ENCODE data around the gene ARAP1.

The ARAP1 gene

DNA sequence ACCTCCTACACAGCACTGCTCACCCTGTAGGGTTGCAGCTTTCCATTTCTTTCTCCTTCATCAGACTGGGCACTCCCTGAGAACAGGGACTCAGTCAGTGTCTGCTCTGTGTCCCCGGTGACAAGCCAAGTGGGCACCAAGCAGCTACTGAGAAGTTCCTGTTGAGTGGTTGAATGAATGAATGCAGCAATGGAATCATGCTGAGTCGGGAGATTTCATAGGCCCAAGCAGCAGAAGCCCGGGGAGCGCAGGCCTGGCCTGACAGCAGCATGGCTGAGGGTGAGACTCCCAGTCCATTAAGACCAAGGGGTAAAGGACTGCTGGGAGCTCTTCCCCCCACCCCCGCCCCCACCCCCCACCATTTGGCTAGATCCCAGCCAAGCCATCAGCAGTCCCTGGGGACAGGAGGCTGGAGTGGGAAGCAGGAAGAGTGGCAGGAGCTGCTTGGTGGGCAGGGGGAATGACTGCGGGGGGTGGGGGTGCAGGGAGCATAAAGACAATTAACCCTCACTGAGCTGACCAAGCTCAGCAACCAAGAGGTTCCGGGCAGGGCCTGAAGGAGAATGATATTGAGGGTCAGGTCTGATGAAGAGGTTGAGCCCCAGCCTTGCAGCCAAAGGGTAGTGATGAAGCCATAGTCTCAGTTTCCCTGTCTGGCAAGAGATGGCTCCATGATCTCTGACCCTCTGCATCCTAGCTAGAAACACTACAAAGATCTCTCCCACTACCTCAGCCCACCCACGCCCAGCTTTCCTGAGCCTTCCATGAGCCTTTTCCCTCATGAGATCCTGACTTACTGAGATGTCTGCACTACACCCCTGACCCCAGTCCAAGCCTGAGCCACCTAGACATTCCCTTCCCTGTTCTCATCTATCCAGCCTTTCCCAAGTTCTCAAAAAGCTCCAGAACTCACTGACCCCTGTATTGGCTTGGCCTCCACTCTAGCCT lies 80.8 kb downstream of the ARAP1 start:
- H3K9ac ChIP-seq (ENCODE audit: low read depth, low read length), result no peak overlapping the region
- no peak overlapping the region for H3K27ac ChIP-seq (ENCODE audit: low read length)
- H3K27me3 ChIP-seq (ENCODE audit: insufficient read depth, low read length), result peaks cover 52% of the 10 kb centered on the region
- H3K4me3 ChIP-seq (ENCODE audit: low read length), result no peak overlapping the region
- no peaks in the 10 kb centered on the region; the same call in 1 of the 2 replicates for H3K4me1 ChIP-seq (ENCODE audit: insufficient read depth, low read length)
- peaks cover 10% of the 10 kb centered on the region; the same call in 1 of the 2 replicates for H3K9me3 ChIP-seq (ENCODE audit: insufficient read depth, low read depth, low read length)
- H3K36me3 ChIP-seq (ENCODE audit: insufficient read depth, low read depth, low read length), result no peaks in the 10 kb centered on the region

DNA sequence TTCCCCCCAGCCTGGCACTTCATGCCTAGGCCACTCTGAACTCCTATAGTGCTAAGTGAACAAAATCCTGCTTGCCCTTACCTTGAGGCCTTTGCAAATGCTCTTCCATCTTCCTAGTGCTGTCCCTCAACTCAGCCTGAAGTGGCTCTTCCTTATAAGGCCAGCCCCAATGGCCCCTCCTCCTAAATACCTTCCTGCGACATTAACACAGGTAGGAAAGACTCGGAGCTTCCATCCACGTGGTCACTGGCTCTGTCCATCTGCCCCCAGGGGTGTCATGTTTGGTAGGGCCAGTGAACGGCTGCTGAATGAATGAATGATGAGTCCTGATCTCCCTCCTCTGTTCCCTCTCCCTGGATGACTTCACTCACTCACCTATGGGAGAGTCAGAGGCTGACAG lies 82.2 kb downstream of the ARAP1 start:
- Histone ChIP-seq H3K27ac (ENCODE audit: low read length) (no peak overlapping the region), H3K9me3 (ENCODE audit: insufficient read depth, low read depth, low read length) (peaks cover 10% of the 10 kb centered on the region; the same call in 1 of the 2 replicates), H3K36me3 (ENCODE audit: insufficient read depth, low read depth, low read length) (no peaks in the 10 kb centered on the region), H3K4me1 (ENCODE audit: insufficient read depth, low read length) (no peaks in the 10 kb centered on the region; the same call in 1 of the 2 replicates), H3K9ac (ENCODE audit: low read depth, low read length) (no peak overlapping the region), H3K4me3 (ENCODE audit: low read length) (no peak overlapping the region), H3K27me3 (ENCODE audit: insufficient read depth, low read length) (peaks cover 39% of the 10 kb centered on the region)

DNA sequence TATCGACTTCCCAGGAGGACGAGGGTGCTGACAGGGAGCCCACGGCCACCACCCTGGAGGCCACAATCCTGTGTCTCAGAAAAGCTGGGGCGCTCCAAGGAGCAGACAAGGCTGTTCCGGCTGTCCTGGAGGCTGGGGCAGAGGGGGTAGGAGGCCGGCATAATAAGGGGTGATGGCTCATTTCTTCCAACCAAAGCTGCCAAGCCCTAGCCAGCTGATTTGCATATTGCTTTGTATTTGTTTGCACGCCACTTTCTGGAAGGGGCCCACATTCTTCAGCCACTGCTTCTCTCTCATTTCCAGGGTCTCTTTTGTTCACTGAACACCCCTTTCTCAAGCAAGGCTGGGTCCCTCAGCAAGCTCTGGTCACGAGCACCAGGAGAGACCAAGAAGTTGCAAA lies 82.7 kb downstream of the ARAP1 start:
- no peaks in the 10 kb centered on the region for H3K36me3 ChIP-seq (ENCODE audit: insufficient read depth, low read depth, low read length)

DNA sequence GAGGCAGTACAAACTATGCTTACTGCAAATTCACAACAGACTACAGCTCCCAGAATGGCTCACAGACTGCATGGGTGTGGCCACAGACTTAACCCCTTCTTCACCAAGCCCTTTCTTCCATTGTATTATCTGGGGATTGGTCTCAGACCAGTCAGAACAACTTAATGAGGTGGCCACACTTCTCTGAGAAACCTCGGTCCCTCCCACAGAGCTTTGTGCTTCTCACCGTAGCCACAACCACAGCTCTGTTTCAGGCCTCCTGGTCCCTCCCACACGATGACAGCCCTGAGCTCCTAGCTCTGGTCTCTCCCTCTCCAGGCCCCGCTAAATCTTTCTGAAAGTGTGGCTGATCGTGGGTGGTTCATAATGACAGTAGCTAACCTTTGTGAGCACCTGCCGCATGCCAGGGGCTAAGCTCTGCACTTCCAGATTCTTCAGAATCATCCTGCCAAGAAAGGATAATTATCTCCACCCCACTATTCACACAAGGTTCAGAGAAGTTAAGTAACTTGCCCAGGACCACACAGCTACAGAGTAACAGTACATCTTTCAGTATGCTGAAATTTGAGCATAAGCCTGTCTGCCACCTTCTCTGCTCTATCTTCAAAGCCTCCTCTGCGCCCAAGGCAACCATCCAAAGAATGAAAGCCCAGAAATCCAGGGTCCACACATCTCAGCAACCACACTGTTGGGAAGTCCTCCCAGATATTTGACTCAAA lies 83.4 kb downstream of the ARAP1 start:
- peaks cover 10% of the 10 kb centered on the region; the same call in 1 of the 2 replicates for H3K9me3 ChIP-seq (ENCODE audit: insufficient read depth, low read depth, low read length)
- no peak overlapping the region for H3K27ac ChIP-seq (ENCODE audit: low read length)
- no peaks in the 10 kb centered on the region; the same call in 1 of the 2 replicates for H3K4me1 ChIP-seq (ENCODE audit: insufficient read depth, low read length)
- H3K36me3 ChIP-seq (ENCODE audit: insufficient read depth, low read depth, low read length), result no peaks in the 10 kb centered on the region
- peaks cover 26% of the 10 kb centered on the region for H3K27me3 ChIP-seq (ENCODE audit: insufficient read depth, low read length)
- no peak overlapping the region for H3K9ac ChIP-seq (ENCODE audit: low read depth, low read length)
- no peak overlapping the region for H3K4me3 ChIP-seq (ENCODE audit: low read length)

More for the DNA sequence above, 82.7 kb downstream of the ARAP1 start:
- peaks cover 10% of the 10 kb centered on the region; the same call in 1 of the 2 replicates for H3K9me3 ChIP-seq (ENCODE audit: insufficient read depth, low read depth, low read length)
- H3K27ac ChIP-seq (ENCODE audit: low read length), result no peak overlapping the region
- no peak overlapping the region for H3K9ac ChIP-seq (ENCODE audit: low read depth, low read length)
- peaks cover 33% of the 10 kb centered on the region for H3K27me3 ChIP-seq (ENCODE audit: insufficient read depth, low read length)
- H3K4me1 ChIP-seq (ENCODE audit: insufficient read depth, low read length), result no peaks in the 10 kb centered on the region; the same call in 1 of the 2 replicates
- H3K4me3 ChIP-seq (ENCODE audit: low read length), result no peak overlapping the region

DNA sequence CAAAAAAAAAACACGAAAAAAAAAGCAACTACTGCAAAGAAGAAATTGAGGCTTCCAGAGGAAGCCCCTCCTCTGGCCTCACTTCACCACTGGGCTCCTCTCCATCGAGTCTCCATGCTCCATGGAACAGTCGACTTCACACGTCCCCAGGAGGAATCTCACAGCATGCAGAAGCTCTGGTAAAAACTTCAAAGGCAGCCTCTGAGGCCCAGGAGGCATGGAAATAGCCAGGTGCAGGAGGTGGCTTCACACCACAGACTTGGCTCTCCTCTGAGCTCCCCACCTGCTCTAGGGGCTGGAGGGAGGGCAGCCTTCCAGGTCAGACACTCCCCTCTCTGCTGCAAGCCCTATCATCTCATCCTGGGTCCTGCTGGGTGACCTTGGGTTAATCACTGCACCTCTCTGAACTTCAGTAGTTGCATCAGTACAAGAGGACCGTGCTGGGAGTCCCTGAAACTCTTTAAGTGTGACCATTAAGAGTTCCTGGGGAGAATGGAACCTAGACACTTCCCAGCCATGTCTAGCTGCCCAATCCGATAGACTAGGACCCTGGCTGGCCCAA lies 86.2 kb downstream of the ARAP1 start:
- Histone ChIP-seq H3K9me3 (ENCODE audit: insufficient read depth, low read depth, low read length) (peaks cover 10% of the 10 kb centered on the region; the same call in 1 of the 2 replicates), H3K27me3 (ENCODE audit: insufficient read depth, low read length) (peaks cover 3% of the 10 kb centered on the region; the same call in 1 of the 2 replicates), H3K4me3 (ENCODE audit: low read length) (no peak overlapping the region), H3K36me3 (ENCODE audit: insufficient read depth, low read depth, low read length) (no peaks in the 10 kb centered on the region), H3K4me1 (ENCODE audit: insufficient read depth, low read length) (no peaks in the 10 kb centered on the region; the same call in 1 of the 2 replicates), H3K9ac (ENCODE audit: low read depth, low read length) (no peak overlapping the region), H3K27ac (ENCODE audit: low read length) (no peak overlapping the region)

DNA sequence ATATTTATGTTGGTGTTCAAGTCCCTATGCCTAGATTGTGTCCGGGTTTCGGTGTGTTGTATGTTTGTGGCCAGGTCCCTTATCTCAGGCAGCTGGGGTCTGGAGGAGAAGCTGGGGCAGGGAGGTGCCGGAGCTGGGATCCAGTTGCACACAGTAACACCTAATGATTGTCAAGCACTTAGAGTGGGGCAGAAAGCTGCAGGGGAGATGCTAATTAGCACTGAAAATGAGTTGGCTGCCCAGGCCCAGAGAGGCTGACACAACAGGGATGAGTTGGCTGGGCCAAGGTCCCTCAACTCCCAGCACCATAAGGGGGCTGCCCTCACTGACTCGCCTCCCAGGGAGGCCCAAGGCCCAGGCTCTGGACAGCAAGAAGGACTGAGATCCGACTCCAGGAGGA lies 90.2 kb downstream of the ARAP1 start:
- Histone ChIP-seq H3K27ac (ENCODE audit: low read length) (no peak overlapping the region), H3K27me3 (ENCODE audit: insufficient read depth, low read length) (no peaks in the 10 kb centered on the region; the same call in 1 of the 2 replicates), H3K9me3 (ENCODE audit: insufficient read depth, low read depth, low read length) (peaks cover under 1% of the 10 kb centered on the region; the same call in 1 of the 2 replicates), H3K36me3 (ENCODE audit: insufficient read depth, low read depth, low read length) (no peaks in the 10 kb centered on the region), H3K4me1 (ENCODE audit: insufficient read depth, low read length) (no peaks in the 10 kb centered on the region), H3K4me3 (ENCODE audit: low read length) (no peak overlapping the region), H3K9ac (ENCODE audit: low read depth, low read length) (no peak overlapping the region)

DNA sequence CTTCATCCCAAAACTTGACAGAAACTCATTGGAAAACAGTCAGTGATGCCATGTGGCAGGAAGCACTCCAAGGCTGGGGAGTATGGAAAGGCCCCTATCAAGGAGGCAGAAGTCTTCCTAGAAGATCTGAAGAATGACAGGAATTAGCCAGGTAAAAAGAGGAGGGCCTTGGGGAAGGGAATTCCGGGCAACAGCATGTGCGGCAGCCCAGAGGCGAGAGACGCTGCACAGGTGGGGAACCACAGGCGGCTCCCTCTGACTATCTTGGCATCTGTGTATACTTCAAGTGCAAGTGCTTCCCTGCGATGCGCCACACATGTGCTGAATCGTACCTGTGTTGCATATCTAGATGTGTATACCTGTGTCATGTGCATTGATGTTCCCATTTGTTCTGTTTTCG lies 90.7 kb downstream of the ARAP1 start:
- Histone ChIP-seq H3K9ac (ENCODE audit: low read depth, low read length) (no peak overlapping the region), H3K27me3 (ENCODE audit: insufficient read depth, low read length) (no peaks in the 10 kb centered on the region; the same call in 1 of the 2 replicates), H3K36me3 (ENCODE audit: insufficient read depth, low read depth, low read length) (no peaks in the 10 kb centered on the region), H3K4me1 (ENCODE audit: insufficient read depth, low read length) (no peaks in the 10 kb centered on the region), H3K9me3 (ENCODE audit: insufficient read depth, low read depth, low read length) (no peaks in the 10 kb centered on the region), H3K4me3 (ENCODE audit: low read length) (no peak overlapping the region), H3K27ac (ENCODE audit: low read length) (no peak overlapping the region)

DNA sequence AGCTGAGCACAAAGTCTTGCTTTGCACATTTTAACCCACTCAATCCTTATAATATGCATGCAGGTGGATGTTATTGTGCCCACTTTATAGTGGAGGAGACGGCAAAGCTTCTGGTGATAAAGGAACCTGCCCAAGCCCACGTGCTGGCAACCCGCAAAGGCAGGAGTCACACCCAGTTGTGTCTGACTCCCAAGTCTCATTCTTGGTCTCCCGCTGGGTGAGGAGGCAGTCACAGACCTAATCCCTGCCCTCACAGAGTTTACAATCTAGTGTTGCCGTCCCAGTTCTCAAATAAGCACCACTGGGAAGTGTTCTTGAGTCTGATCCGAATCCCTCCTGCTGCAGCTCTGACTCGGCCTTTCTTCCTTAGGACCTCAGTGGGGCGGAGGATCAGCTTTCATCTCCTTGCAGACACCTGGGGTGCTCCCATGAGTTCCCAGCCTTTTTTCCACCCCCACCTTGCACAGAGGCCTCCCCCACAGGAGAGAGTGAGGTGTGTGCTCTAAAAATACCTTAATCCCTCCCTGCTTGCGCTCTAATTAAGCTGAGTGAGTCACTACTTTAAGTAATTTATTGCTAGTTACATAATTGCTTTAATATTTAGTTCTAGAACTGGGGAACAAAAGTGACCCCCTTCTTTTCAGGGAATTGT lies 93.1 kb downstream of the ARAP1 start:
- Histone ChIP-seq H3K27me3 (ENCODE audit: insufficient read depth, low read length) (no peaks in the 10 kb centered on the region), H3K9ac (ENCODE audit: low read depth, low read length) (no peak overlapping the region), H3K36me3 (ENCODE audit: insufficient read depth, low read depth, low read length) (no peaks in the 10 kb centered on the region), H3K27ac (ENCODE audit: low read length) (no peak overlapping the region), H3K4me3 (ENCODE audit: low read length) (no peak overlapping the region), H3K4me1 (ENCODE audit: insufficient read depth, low read length) (no peaks in the 10 kb centered on the region), H3K9me3 (ENCODE audit: insufficient read depth, low read depth, low read length) (no peaks in the 10 kb centered on the region)

DNA sequence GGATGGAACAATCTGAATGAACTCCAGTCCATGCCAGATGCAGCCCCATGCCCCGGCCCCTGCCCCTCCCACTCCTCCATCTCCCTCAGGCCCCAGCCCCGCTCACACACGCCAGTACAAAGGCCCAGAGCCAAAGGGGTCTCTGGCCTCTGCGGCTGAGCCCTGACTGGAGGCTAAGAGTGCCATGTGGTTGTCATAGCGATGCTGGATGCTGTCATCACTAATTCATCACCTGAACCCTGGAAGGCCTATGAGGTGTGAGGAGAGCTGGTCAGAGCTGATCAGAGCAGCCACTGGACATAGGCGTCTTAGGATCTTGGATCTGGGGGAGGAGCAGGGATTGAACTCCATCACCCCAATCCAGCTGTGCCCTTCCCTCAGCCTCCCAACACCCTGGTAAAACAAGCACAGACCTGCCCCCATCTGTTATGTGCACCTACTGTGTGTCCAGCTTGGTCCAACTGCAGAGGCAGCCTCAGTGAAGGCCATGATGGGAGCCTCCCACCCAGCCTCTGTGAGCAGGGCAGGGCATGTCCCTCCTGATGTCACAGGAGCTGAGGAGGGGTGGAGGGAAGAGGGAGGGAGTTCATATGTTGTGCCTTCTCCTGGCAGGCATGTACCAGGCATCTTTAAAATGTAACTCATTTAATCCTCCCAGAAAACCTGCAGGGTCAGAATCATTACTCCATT lies 94.7 kb downstream of the ARAP1 start:
- Histone ChIP-seq H3K27ac (ENCODE audit: low read length) (no peak overlapping the region), H3K4me1 (ENCODE audit: insufficient read depth, low read length) (peaks cover 3% of the 10 kb centered on the region; the same call in 1 of the 2 replicates), H3K9me3 (ENCODE audit: insufficient read depth, low read depth, low read length) (no peaks in the 10 kb centered on the region), H3K27me3 (ENCODE audit: insufficient read depth, low read length) (no peaks in the 10 kb centered on the region), H3K4me3 (ENCODE audit: low read length) (no peak overlapping the region), H3K9ac (ENCODE audit: low read depth, low read length) (no peak overlapping the region), H3K36me3 (ENCODE audit: insufficient read depth, low read depth, low read length) (no peaks in the 10 kb centered on the region)

DNA sequence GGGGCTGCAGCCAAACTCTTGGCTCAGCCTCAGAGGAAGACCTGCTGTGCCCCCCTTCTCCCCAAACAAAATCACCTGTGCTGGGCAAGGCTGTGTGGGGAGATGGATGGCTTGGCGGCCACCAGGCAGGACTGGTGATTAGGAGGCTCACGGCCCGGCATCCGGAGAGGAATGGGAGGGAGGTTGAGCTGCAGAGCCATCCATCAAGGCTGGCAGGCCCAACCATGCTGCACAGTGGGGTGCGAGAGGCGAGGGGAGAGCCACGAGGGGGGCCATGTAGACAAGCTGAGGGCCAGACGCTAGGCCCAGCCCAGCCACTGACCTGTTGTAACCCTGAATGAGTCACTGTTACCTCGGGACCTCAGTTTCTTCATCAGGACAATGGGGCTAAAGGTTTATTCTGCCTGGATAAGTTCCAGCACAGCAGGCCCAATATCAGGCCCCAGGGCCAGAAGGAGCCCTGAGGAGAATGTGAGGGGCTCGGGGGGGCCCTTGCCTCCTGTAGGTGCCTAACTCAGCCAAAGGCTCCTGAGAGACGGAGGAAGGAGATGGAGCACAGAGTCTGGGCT lies 96.2 kb downstream of the ARAP1 start:
- Histone ChIP-seq H3K9ac (ENCODE audit: low read depth, low read length) (no peak overlapping the region), H3K27me3 (ENCODE audit: insufficient read depth, low read length) (no peaks in the 10 kb centered on the region), H3K4me1 (ENCODE audit: insufficient read depth, low read length) (peaks cover 3% of the 10 kb centered on the region; the same call in 1 of the 2 replicates), H3K4me3 (ENCODE audit: low read length) (no peak overlapping the region), H3K36me3 (ENCODE audit: insufficient read depth, low read depth, low read length) (no peaks in the 10 kb centered on the region), H3K27ac (ENCODE audit: low read length) (no peak overlapping the region), H3K9me3 (ENCODE audit: insufficient read depth, low read depth, low read length) (no peaks in the 10 kb centered on the region)
